ENCODE data around the gene GPR146.

The GPR146 gene

DNA sequence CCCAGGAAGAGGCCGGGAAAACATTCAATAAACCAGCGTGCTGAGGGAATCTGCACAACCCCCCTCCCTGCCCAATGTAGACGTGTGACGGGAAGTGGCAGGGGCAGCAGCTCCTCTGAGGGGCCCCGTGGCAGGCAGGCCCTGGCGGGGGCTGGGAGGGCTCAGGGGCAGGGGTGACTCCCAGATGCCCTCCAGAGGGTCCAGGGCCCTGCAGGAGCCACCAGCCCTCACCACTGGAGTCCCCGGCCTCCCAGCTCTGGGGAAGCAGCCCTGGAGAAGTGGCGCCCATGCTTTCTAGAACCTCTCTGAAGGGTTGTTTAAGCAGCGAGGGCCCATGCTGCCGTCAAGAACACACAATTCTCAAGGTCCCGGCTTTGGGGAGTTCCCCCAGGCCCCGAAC lies 35.2 kb downstream of the GPR146 start:
- no peak for DNase-seq

DNA sequence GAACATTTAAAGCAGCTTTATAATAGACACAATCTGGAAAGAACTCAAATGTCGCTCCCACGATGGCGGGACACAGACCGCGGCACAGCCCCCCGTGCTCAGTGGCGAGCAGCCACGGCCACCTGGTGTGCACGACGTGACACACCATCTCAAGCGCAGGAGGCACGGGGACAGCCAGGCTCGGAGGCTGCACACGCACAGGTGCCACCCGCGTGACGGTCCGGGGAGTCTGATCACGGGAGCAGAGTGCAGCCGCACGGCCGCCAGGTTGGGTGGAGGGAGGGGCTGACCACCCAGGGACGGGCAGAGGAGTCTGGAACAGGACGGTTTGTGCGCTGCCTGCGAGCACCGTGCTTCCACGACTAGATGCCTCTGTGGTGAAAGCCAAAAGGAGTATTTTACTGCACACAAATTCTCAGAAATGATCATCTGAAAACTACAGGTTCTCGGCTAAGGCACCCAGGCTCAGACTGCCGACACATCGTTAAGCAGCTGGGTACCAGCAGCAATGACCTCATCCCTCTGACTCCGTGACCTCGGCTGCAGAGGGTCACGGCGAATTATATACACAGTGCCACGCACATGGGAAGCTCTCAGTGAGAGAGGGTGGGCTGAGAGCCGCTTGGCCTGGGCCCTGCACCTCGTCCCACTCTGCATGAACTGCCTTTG lies 36.0 kb downstream of the GPR146 start:
- no peak for DNase-seq

DNA sequence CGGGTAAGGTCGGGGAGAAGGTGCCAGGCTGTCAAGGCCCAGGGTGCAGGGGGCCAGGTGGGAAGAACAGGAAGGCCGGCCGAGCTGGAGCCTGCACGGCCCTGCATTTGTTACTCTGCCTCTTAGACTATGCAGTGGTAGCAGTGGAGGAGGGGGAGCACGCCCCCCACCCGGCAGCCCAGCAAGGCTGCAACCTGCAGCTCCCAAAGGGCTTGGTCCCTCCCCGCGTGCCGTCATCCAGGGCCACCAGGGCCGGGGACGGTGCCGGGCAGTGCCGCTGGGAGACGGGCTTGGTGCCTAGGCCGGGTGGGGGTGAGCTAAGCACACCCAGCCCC lies 36.5 kb downstream of the GPR146 start:
- no peak for DNase-seq

DNA sequence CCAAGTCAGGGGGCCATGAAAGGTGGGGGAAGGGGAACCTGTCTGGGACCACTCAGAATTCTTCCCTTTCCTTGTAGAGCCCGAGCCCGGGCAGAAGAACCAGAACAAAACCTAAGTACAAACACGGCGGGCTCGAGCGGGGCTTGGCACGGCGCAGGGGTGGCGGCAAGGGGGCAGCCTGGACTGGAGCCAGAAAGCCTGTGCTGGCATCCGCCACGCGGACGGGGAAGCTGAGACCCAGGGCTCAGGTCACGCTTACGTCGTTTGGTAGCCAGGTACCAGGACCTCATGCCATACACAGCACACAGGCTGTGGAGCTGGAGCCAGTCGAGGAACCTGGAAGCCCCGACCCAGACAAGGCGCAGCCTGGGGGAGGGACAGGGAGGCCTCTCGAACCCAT lies 37.0 kb downstream of the GPR146 start:
- no peak for DNase-seq

DNA sequence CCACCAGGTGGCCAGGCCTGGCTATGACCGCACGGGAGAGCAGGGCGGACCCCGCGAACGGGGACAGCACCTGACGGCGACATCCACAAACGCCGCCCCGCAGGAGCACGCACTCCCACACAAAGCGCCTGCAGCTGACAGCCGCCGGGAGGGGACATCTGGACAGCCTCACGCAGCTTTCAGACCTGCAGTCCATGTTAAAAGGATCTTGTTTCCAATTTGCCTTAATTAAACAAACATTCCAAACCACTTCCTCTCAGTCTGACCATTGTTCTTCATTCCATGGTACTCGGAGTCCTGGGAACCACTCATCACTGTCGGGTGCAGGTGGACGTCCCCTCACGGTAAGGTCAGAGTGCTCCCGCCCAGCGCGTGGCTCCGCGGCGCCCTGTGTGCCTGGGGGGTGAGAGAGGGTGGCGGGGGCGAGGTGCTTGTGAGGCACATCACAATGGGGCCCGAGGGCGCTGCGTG lies 37.6 kb downstream of the GPR146 start:
- DNase-seq: no peak

DNA sequence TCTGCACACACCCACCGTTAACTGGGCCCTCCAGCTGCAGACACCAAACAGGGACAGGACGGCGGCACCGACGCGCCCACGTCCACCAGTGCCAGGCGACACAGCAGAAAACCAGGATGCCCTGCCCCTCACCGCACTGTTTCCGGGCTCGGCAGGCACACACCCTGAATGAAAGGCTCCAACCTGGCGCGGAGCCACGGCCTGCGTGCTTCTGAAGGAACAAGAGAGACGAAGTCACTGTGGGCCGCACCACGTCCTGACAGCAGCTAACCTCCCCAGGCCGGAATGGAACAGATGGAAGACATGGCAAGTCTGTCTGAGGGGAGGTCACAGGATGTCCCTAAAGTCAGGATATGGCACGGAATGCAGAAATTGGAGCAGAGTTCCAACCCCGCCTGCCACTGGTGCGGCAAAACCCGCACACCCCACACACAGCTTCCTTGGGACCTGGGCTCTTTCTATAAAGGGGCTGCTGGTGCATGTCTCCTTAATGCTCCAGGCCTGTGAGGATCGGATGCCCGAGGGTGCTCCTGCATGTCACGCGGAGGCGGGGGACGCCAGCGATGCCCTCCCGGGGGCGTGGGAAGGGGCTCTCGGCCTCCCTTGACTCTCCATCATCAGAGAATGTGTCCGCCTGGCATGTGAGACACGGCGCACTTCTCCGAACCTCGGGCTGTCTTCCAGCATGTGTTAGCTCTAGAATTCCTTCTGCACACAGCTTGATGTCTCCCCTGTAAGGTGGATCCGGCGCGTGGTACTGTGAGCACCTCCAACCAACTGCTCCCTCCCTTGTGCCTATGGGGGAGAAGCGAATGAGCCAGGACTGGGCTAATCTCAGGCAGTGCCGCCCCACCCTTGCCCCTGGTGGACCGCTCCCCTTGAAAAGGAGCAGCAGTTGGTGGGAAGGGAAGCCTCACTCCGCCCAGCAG lies 39.6 kb downstream of the GPR146 start:
- DNase-seq: no peak

DNA sequence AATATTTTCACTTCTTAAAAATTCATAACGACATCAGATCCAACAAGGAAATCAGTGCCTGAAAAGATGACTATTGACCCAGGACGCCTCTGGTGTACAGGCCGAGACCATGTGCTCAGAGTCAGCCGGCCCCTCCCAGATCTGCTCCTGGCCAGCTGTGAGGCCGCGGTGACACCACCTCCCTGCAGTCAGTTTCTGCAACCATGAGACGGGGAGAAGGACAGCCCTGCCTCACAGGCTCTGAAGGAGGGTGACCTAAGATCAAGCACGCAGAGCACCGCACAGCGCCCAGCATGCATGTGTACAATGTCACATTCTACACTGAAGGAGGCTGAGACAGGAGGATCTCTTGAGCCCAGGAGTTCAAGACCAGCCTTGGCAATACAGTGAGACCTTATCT lies 40.9 kb downstream of the GPR146 start:
- no peak for DNase-seq

DNA sequence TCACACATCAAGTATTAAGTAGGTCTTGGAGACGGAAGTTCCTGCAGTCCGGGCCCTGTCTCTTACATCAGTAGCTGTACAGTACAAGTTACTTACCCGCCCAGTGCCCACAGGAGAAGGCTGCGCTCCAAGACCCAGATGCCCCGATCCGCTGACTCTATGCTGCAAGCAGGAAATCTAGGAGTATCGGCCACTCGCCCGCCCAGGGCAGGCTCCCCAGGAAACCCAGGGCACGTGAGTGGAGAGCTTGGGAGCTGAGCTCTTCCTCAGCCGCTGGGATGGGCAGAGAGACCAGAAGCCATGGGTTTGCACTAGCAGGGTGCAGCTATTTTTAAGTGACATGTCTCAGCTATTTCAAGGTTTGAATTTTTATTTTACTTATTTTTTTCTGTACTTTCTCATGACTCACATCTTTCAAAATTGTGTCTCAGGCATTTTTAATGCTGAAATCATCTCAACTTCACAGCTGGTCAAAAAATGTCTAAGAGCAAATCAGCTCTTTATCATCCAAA lies 41.6 kb downstream of the GPR146 start:
- DNase-seq: no peak

DNA sequence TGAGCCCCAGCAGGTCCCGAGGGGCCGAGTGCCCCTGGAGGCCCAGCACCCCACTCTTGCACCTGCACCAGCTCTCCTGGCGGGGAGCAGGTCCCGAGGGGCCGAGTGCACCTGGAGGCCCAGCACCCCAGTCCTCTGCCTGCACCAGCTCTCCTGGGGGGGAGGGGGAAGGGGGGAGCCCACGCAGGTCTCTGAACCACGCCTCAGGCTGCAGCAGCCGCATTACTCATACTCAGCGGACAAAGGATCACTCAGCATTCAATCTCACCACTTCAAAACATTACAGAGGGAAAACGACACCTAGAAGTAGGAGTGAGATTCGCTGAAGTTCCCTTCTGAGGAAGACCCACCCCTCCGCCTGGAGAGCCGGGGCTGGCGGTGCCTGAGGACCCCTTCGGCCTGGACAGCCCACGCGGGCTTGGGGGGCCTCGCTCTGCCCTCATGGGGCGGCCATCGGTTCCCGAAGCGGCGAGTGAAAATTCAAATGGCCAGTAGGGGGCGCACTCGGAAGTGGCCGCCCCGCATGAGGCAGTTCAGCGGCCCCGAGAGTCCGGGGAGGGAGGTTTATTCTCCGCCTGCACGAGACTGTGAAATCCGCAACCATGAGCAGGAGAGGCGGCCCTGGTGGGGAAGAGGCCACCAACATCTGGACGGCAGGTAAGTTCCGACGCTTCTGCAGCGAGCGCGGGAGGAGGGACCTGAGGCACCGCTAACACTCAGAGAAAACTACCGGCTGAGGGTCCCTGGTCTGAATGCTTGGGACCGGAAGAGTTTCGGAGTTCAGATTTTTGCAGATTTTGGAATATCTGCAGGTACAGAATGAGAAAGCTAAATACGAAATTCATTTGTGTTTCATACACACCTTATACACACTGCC lies 42.5 kb downstream of the GPR146 start:
- DNase-seq: peak; percentile 60

DNA sequence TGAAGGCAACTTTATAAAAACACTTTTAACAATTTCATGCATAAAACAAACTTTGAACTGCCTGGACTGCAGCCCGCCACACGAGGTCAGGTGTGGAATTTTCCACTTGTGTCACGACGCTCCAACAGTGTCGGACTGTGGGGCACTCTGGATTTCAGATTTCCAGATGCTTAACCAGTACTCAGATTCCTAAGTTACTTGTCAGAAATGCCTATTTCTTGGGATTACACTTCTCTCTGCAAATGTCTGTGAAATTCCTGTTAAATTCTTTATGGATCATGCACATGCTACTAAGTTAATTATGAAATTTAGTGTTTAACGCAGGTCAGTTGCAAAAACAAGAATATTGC lies 43.1 kb downstream of the GPR146 start:
- no peak for DNase-seq

DNA sequence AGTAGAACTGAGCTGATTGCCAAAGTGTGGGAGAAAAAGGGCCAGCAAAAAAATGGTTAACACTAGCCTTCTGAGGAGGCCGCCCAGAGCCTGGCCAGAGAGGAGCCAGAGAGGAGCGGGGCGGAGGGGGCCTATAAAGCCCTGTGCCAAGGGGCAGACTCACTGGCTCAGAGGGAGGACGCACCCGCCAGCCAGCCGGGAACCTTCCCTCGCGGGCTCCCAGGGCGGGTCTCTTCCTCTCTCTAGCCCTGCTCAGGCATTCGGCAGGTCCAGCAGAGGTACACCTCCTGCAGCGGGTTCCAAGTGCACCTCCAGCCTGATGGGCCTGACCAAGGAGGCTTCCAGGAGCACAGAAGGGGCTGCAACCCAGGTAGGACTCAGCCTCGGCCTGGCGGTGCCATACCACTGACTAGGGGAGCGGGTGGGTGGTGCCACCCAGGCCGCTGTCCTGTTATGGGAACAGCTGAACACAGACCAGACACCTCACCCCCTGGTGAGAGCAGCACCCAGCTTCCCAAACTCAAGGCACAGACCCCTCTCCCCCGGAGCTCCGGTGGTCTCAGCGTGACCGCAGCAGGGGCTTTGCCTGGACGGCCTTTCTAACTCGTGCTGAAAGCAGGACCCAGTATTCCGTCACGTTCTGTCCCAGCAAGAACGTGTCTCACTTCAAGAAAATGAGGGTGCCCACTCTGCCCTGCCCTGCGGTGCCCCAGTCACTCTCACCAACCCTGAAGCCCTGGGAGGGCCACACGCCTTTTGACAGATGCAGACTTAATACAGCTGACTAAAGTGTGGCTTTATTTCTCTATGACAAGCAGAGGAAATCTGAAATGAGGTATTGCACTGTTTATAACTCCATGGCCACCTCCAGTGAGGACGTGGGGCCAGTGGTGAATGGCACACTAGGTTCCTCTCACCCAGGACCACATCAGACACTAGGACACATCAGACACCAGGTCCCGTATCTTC lies 43.9 kb downstream of the GPR146 start, which contains the start of gene GPER1:
GPER1 (plus strand) TSS at position 162 of the 969 bp plus-strand sequence. CDS start 3,616 bp downstream, outside the sequence.
- no peak for DNase-seq

DNA sequence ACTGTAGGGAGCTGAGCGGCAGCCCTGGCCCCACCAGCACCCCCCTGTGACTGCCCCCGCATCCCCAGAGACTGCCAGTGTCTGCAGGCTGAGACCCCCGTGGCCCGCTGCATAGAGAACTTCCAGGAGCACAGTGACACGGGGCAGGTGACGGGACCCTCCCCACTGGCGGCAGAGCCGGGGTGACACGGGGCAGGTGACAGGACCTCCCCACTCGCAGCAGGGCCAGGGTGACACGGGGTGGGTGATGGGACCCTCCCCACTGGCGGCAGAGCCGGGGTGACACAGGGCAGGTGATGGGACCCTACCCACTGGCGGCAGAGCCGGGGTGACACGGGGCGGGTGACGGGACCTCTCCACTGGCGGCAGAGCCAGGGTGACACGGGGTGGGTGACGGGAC lies 45.9 kb downstream of the GPR146 start:
- no peak for DNase-seq

DNA sequence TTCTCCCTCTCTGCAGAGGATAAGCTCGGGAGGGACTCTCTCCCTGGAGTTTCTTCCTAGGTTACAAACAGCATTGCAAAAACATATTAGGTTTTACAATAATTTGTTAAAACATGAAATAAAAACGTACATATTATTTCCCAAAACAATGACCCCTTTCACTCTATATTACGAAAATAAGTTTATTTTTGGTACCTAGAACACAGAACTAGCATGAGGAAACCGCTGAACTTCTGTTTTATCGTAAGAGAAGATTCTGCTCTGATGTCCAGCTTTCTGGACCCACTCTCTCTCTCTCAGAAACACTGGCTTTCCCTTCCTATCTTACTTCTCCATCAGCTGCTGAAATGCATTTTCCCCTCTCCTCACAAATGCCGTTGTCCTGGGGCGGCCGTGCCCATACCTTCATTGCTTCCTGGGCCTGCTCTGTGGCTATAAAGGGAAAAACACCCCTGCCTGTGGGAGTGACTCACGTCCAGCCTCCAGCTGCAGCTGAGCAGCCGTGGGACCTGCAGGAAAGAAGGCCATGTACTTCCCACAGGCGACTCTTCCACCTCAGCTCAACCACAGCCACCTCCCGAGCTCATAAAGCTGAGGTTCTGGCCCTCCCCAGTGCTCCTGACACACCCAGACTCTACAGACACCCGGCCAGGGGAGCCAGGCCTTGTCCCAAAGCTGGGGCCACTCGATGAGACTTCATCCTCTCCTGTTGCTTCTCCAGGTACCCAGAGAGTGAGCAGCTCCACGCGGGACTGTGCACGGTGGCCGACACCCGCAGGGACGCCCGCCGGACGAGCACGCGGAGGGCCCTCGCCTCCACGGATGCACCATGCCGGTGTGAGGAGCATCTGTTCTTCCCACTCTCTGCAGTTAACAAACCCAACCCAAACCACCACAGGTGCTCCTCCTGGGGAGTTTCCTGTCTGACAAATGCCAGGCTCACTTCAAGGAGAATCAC lies 46.6 kb downstream of the GPR146 start:
- DNase-seq: peak; percentile 44

DNA sequence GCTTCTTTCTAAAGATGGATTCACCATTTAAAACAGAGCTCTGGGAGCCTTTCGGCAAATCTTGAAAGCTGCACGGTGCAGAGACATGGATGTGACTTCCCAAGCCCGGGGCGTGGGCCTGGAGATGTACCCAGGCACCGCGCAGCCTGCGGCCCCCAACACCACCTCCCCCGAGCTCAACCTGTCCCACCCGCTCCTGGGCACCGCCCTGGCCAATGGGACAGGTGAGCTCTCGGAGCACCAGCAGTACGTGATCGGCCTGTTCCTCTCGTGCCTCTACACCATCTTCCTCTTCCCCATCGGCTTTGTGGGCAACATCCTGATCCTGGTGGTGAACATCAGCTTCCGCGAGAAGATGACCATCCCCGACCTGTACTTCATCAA lies 47.3 kb downstream of the GPR146 start:
- no peak for DNase-seq

DNA sequence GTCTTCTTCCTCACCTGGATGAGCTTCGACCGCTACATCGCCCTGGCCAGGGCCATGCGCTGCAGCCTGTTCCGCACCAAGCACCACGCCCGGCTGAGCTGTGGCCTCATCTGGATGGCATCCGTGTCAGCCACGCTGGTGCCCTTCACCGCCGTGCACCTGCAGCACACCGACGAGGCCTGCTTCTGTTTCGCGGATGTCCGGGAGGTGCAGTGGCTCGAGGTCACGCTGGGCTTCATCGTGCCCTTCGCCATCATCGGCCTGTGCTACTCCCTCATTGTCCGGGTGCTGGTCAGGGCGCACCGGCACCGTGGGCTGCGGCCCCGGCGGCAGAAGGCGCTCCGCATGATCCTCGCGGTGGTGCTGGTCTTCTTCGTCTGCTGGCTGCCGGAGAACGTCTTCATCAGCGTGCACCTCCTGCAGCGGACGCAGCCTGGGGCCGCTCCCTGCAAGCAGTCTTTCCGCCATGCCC lies 47.9 kb downstream of the GPR146 start:
- DNase-seq: no peak

DNA sequence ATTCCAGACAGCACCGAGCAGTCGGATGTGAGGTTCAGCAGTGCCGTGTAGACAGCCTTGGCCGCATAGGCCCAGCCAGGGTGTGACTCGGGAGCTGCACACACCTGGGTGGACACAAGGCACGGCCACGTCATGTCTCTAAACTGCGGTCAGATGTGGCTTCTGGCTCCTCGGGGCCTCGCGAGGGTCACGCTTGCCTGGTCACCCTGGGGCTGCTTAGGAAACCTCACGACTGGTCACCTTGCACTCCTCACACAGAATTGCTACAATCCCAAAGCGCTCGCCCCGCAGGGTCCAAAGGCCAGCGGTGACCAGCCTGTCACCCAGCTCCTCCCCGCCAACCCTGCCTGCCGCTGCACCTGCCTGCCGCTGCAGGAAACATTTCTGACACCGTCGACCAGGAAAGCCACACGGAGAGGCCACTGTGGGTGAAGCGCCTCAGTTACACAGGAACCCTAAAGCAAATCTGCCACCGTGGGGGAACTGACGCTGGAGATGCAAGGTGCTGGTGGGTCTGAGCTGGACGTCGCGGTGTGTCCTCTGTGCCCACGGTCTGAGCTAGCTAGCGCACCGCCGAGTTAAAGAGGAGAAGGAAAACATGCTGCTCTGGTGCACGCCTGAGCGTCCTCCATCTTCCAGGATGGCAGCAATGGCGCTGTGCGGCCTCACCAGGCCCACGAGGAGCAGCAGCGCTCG lies 48.6 kb downstream of the GPR146 start:
- DNase-seq: no peak

DNA sequence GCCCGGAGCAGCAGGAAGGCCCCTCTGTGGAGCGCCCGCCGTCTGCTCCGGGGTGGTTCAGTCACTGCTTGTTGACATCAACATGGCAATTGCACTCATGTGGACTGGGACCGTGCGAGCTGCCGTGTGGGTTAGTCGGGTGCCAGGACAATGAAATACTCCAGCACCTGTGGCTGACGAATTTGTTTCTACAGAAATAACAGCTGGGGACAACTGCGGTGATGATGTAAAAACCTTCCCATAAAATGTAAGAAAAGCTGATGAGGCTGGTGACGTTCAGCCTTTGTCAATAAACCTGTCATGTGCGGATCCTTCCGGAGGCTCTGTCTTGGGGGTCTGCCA lies 49.1 kb downstream of the GPR146 start:
- DNase-seq: no peak

DNA sequence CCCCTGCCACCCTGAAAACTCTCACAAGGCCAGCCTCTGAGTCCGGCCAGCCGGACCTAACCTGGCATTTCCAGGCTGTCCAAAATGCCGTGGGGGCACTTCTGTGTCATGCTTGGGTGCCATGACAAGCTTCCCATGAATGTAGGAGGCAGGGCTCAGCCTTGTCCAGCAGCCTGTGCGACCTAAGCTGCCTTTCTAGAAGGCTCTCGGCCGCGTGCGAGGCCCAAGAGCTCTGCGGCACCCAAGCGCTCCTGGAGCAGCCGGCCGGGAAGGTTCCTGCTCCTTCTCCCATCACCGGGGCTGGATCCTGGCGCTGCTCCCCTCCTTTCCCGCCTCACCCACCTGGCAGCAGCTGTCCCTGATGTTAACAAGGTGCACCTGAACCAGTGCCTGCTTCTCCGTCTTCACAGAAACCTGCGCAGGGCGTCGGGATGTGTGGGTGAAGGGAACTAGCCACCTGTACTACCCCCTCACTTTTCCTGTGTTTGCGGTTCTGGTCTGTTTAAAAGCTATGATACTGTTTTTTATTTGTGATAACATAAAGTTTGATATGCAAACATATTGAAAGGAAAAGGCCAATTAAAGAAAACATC lies 49.7 kb downstream of the GPR146 start:
- no peak for DNase-seq

DNA sequence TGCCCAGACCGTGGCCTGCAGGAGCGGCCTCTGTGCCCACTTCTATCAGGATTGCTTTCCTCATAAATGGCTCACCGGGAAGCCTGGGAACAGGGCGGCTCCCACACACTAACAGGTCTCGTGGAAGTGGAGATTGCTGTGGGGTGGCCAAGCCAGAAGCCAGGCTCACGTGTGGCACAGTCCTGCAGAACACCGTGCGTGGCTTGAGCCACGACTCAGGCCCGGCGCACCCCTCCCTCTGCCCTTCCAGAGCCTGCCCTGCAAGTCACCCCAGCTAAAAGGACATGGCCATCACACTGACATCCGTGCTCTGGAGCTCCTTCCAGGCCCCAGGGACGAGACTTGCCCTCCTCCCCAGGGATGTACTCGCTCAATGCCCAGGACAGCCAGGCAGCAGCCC lies 50.5 kb downstream of the GPR146 start:
- DNase-seq: no peak

Measured in inflammatory macrophage treated with lipopolysaccharide for 4 hours (primary cell).